H7 (cell line): ENCODE results near the gene DIO3. TPM values are rescaled to one million over a fixed set of nuclear protein-coding genes. Genes with fewer than 3 reads are reported as not detected.

Source experiments
- DNase-seq: peaks from one replicate; pipeline ENCODE4 v3.0.0; 2012
- H3K27me3 ChIP-seq: 2 replicates; pipeline ENCODE4 v1.6.0; 2011; ENCODE audit warnings: mild to moderate bottlenecking, low read length; ENCODE audit not compliant: control insufficient read depth, insufficient read depth
- H3K36me3 ChIP-seq: replicated peaks from 2 replicates; pipeline ENCODE4 v1.5.1; 2011; ENCODE audit warnings: low read length; ENCODE audit not compliant: control insufficient read depth, insufficient read depth
- H3K4me3 ChIP-seq: 2 replicates; pipeline ENCODE4 v1.5.1; 2011; ENCODE audit warnings: low read depth, mild to moderate bottlenecking, control low read depth, low read length, moderate library complexity; ENCODE audit not compliant: insufficient read depth
- total RNA-seq: library from RNA; depleted of rRNA; stranded (reverse); fragments of >200 nt; shearing (Covaris generic); gene quantifications from 2 replicates; pipeline ENCODE4 v1.2.3, GENCODE V29; 2014; rRNA removed

DIO3 gene
- total RNA-seq, 1 experiment from 2014 or later = 1.0 TPM

DNA sequence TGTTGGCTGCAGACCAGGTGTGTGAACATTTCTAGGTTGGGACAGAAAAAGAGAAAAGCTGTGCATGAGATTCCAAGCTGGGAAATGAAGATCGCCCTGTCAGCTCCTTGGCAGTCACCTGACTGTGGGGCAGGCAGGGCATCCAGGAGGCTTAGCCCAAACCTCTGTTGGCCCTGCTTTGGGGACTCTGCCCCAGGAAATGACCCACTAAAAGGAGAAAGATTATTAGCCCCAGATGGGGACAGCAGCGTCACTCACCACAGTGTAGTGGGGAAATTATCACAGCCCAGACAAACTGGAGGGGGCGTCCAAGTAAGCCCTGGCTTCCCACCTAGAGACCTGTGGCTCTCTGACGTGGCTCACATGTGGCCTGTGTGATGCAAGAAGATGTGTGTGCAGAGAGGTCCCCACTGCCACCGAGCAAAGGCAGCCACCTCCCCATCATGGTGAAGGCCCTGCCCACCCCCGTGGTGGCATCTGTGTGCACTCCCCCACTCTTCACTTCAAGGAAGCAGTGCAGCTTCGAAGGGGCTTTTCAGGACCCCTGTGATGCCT is 39.1 kb downstream of the DIO3 start:
- Histone ChIP-seq H3K27me3 (no peaks in the 10 kb centered on the region), H3K4me3 (no peak overlapping the region)
- peak; percentile 20 for DNase-seq

DNA sequence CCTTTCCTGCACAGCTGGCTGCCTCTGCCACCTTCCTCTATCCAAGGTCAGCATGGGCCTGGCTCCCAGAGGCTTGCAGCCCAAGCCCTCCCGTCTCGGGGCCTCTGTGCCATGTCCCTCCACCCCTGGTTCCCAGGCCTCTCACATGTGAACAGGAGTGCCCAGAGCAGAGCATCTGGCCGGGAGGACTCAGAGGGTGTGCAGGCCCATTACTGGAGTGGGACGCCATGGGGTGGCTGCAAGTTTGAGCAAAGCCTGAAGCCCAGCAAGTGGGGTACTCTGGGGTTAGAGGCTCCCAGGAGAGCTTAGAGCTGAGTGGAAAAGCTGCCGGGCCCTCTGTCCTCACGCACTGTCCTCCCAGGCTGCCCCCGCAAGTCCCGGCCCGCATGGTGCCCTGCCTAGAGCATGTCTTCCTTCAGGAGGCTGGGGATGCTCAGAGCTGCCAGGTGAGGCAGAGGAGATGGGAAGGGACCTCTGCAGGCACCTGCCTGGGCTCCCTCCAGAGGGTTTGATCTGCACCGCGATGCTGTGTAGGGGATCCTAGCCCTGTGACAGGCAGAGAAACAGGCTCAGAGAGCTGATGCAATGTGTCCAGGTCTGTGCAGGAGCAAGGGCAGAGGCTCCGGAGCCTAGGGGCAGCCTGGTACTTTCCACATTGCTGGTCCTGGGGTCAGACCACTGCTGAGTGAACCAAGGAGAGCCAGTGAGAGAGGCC is 39.8 kb downstream of the DIO3 start:
- H3K4me3 ChIP-seq = no peak overlapping the region
- H3K36me3 ChIP-seq = no peaks in the 10 kb centered on the region
- H3K27me3 ChIP-seq = no peaks in the 10 kb centered on the region
- peak; percentile 26 for DNase-seq

More for the DNA sequence above, 39.1 kb downstream of the DIO3 start:
- no peaks in the 10 kb centered on the region for H3K36me3 ChIP-seq

DNA sequence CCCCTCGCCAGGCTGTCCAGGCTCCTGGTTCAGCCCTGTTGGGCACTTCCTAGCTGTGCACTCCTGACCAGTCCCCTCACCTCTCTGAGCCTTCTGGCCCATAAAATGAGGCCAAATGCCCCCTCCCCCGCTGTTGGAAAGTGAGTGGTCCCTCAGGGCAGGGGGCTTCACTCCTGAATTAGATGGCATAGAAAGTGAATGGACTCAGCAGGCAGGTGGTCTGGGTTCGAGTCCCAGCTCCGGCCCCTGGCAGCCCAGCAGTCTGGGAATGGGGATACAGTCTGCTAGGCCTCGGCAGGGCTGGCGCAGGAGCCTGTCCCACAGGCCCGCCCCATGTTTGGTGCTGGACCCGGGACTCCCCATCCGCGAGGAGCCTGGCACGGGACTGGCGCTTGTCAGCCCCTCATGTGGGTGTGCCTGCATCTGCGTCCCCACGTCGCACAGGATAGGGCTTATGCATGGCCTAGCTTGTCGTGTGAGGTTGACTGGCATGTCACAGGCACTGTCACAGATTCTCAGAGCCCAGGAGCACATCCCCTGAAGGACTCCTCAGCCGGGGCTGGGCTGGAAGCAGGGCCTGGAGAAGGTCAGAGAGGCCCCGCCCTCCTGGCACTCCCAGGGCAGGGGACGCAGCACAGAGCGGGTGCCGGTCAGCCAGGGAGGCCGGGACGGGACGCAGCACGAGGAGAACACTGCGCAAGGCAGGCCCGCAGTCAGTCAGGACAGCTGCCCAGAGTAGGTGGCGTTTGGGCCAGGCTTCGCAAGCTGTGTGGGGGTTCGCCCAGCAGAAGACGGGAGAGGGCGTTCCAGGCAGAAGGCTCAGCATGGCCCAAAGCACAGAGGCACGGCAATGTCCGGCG is 40.5 kb downstream of the DIO3 start:
- DNase-seq = peak; percentile 48
- Histone ChIP-seq H3K36me3 (no peaks in the 10 kb centered on the region), H3K4me3 (no peak overlapping the region), H3K27me3 (no peaks in the 10 kb centered on the region)

DNA sequence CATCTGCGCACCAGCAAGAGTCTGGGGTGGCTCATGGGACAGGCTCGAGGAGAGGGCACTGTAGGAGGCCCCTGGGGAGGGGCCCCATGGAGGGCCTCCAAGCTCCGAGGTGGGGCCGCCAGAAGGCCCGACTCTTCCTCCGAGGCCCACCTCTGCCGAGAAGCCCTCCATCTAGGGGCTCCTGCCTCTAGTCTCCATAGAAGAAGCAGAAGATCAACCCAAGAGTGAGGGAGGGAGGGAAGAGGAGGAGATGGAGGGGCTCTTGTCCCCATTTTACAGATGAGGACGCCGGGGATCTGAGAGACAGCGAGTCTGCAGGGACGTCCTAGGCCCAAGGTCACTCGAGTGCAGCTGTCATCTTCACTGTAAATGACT is 41.2 kb downstream of the DIO3 start:
- H3K27me3 ChIP-seq = no peaks in the 10 kb centered on the region; the same call in 1 of the 2 replicates
- H3K4me3 ChIP-seq = no peak overlapping the region
- DNase-seq = no peak
- H3K36me3 ChIP-seq = no peaks in the 10 kb centered on the region

DNA sequence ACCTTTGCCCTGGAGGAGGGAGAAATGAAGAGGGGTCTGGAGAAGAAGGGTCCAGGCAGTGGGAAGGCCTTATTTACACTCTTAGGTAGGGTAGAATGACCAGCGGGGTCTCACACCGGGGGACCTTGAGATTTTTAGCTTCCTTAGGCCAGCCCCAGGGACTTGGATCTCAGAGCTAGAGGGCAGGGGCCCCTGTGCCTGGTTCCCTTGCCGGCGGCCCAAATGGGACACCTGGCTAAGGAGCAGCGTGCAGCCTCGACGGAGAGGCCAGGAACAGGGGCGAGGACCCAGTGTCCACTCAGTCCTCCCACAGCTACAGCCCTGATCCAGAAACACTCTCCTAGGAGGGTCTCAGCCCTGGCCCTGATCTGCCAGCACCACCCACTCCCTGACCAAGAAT is 41.8 kb downstream of the DIO3 start:
- DNase-seq = peak; percentile 30
- peaks cover under 1% of the 10 kb centered on the region; the same call in 1 of the 2 replicates for H3K27me3 ChIP-seq
- no peak overlapping the region for H3K4me3 ChIP-seq
- H3K36me3 ChIP-seq = no peaks in the 10 kb centered on the region

DNA sequence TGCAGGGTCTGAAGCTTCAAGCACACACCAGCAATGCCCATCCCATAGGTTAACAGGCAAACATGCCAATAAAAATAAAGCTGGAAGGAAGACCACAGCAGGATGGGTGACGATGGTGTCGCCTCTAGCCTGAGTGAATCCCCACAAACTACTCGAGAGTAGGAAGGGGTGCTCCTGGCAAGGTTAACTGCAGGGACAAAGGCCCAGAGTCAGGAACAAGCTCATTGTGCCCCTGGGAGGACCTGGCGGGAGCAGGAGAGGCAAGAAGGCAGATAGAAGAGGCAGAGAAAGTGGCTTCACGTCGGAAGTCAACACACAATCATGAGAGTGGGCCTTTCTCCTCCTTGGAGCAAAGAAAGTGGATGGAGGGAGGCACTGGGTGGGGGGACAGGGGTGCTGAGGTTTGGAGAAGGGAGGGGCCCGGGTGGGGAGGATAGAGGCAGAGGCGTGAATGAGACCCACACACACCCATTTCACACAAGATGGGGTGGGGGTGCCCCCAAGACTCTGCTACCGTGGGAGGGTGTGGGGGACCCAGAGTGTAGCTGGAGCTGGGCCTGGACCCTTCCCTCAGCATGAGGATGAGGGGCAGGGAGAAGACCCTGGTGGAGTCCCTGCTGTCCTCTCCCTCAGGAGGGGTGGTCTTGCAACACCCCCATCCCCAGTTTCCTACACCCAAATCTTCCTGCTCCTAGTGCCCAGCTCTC is 43.1 kb downstream of the DIO3 start:
- peak; percentile 19 for DNase-seq
- Histone ChIP-seq H3K4me3 (no peak overlapping the region), H3K36me3 (no peaks in the 10 kb centered on the region), H3K27me3 (peaks cover 1% of the 10 kb centered on the region; the same call in 1 of the 2 replicates)

DNA sequence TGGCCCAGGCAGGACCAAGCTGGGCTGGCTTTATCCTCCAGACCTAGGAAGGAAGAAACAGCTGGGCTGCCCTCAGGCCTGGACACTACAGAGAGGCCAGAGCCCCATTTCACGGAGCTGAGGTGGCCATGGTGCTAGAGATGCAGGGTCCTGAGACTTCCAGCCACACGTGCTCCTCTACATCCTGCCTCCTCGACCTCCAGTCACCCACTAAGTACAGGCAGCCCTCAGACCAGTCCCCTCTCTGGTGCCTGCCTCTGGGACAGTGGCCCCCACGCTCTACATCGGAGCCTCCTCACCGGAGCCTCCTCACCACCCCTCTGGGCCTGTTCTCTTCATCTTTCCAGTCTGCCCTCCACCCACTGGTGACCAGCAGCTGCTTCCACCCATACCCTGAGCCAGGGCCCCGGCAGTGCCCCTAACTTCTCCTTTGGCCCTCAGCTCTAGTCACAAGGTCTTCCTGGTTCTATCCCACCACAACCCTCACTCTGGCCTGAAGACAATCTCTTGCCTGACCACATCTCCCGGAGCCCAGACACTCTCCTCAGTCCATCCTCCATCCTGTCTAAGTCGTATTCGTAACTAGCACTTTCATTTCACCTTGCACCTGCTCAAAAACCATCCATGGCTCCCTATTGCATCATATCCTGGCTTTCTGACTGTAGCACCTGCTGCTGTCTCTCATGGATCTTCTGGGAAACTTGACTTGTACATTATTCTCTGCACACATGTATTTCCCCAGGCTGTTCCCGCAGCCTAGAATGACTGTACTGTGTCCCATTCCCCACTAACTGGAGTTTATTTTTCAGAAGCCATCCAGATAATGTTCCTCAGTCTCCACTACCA is 43.9 kb downstream of the DIO3 start:
- DNase-seq = no peak
- peaks cover 1% of the 10 kb centered on the region; the same call in 1 of the 2 replicates for H3K27me3 ChIP-seq

DNA sequence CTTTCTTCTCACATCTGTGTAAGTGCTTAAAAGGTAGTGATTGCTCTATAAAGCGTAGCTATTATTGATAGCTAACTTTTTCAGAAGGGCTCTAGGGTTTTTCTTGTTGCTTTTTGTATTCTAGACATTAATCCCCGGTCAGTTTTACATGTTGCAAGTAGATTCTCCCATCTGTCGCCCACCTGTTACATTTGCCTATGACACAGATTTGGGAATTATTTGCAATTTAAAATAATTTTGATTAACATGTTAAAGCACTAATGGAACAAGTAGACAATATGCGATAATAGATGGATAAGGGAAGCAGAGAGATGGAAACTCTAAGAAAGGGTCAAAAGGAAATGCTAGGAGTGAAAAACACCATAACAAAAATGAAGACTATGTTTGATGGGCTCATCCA is 44.5 kb downstream of the DIO3 start:
- Histone ChIP-seq H3K27me3 (peaks cover 1% of the 10 kb centered on the region; the same call in 1 of the 2 replicates), H3K4me3 (no peak overlapping the region), H3K36me3 (no peaks in the 10 kb centered on the region)
- DNase-seq = no peak

More for the DNA sequence above, 43.9 kb downstream of the DIO3 start:
- Histone ChIP-seq H3K36me3 (no peaks in the 10 kb centered on the region), H3K4me3 (no peak overlapping the region)

Other genes with a start within 250 kb of the DIO3 start
- 46.7 and 64.6 TPM in 2 replicates for gene PPP2R5C, start 200.2 kb downstream of the DIO3 start, total RNA-seq